ENCODE measurements around the gene PRPF40A. TPM values are rescaled to one million over a fixed set of nuclear protein-coding genes. Genes with fewer than 3 reads are reported as not detected.

PRPF40A gene
- total and polyA plus RNA-seq, 2 of the 8 experiments (the other 6 are each of a cell fraction or from before 2014, with no cell fraction given), result 85.5 to 176 TPM

- Histone ChIP-seq H3K27ac (ENCODE audit: low read depth, low read length) (no peak overlapping the region), H4K5ac (ENCODE audit: insufficient read length, low read depth, low read length) (no peak overlapping the region)
- TF ChIP-seq GABPA (IDR thresholded peaks at IDR 0.05; ENCODE audit: borderline replicate concordance, insufficient read depth, low read length), result no peak
- TF ChIP-seq HDAC6 (IDR thresholded peaks at IDR 0.05; ENCODE audit: low read depth, low read length), result no peak
- no peak for TF ChIP-seq ASH2L (IDR thresholded peaks at IDR 0.05; ENCODE audit: low read length)
- TF ChIP-seq, protein P1, sequence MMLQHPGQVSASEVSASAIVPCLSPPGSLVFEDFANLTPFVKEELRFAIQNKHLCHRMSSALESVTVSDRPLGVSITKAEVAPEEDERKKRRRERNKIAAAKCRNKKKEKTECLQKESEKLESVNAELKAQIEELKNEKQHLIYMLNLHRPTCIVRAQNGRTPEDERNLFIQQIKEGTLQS (IDR thresholded peaks at IDR 0.05; ENCODE audit: insufficient read depth, low read depth, low read length), result no peak
- TF ChIP-seq RBBP5 (IDR thresholded peaks at IDR 0.05; ENCODE audit: borderline replicate concordance, low read depth, low read length), result no peak
- TF ChIP-seq BRCA1 (IDR thresholded peaks at IDR 0.05; ENCODE audit: low read depth, low read length), result no peak
Measured at GRCh38 chr2:152622219-152622618, 95.0 kb downstream of the PRPF40A start.

More at GRCh38 chr2:152622219-152622618, 95.0 kb downstream of the PRPF40A start:
- H2BK15ac ChIP-seq (ENCODE audit: low read length), result no peak overlapping the region
- FAIRE-seq (no peak), DNase-seq (ENCODE audit: low read depth in 1 of 2, low spot score in 2 of 2) (no peak)
- H3K9me3 ChIP-seq (ENCODE audit: insufficient read depth in 2 of 2, low read depth in 1 of 2, low read length in 1 of 2), result no peaks in the 10 kb centered on the region
- H2AFZ ChIP-seq (ENCODE audit: low read length), result no peak overlapping the region
- no peaks in the 10 kb centered on the region for H3K27me3 ChIP-seq (replicated peaks in 1 of 4; ENCODE audit: control insufficient read depth in 3 of 4, extremely low read depth in 1 of 4, insufficient read depth in 3 of 4, low read length in 3 of 4)
- no peak overlapping the region for H4K8ac ChIP-seq (ENCODE audit: extremely low read depth, insufficient read depth, low read length)
- H2AK5ac ChIP-seq (ENCODE audit: low read depth, low read length), result no peak overlapping the region
- no peaks in the 10 kb centered on the region for H3K79me1 ChIP-seq (ENCODE audit: low read depth, low read length)
- ChIA-PET CTCF (ENCODE audit: partially characterized antibody) (no interaction called here), POLR2A (ENCODE audit: partially characterized antibody) (no interaction called here)
- WGBS, 2 experiments (ENCODE audit: extremely low coverage in 1 of 2, insufficient coverage in 1 of 2, insufficient read length in 1 of 2, insufficient replicate concordance in 2 of 2, low coverage in 1 of 2, low lambda C conversion rate in 2 of 2, missing lambda C conversion rate in 1 of 2), result 86% methylated on average over 3 of the region's 3 CpGs; no CpG with 5 or more reads in 1 of the 2 experiments
- H2BK20ac ChIP-seq (ENCODE audit: low read length), result no peak overlapping the region
- no peak overlapping the region for H3K14ac ChIP-seq (ENCODE audit: insufficient read length)
- no peaks in the 10 kb centered on the region for H3K23me2 ChIP-seq (ENCODE audit: low read depth, low read length)
- no peak overlapping the region for H3K56ac ChIP-seq (replicated peaks; ENCODE audit: insufficient read length, low read depth, low read length)
- peaks cover 6 to 37% (median 30%) of the 10 kb centered on the region in 4 experiments for H3K36me3 ChIP-seq (ENCODE audit: control insufficient read depth in 2 of 4, insufficient read depth in 4 of 4, low read length in 3 of 4)
- no peak overlapping the region for H3K9ac ChIP-seq (replicated peaks in 1 of 4; ENCODE audit: extremely low read depth in 1 of 4, low read depth in 3 of 4, low read length in 3 of 4)
- no peak overlapping the region for H3K4ac ChIP-seq (replicated peaks; ENCODE audit: insufficient read length, low read depth, low read length)
- H4K91ac ChIP-seq (replicated peaks; ENCODE audit: insufficient read length, low read length), result no peak overlapping the region
- H2BK5ac ChIP-seq (ENCODE audit: low read depth, low read length), result no peak overlapping the region
- H3K18ac ChIP-seq (ENCODE audit: extremely low read depth, low read length), result no peak overlapping the region
- H3K4me2 ChIP-seq (ENCODE audit: insufficient read depth in 1 of 2, low read depth in 2 of 2, low read length in 2 of 2), result no peak overlapping the region
- H3K4me3 ChIP-seq (ENCODE audit: extremely low read depth in 1 of 4, insufficient read depth in 2 of 4, low read depth in 3 of 4, low read length in 4 of 4), result no peak overlapping the region
- H3K79me2 ChIP-seq (ENCODE audit: control insufficient read depth in 1 of 2, insufficient read depth in 2 of 2, low read length in 2 of 2), result no peaks in the 10 kb centered on the region
- H3K23ac ChIP-seq (ENCODE audit: insufficient read length), result no peak overlapping the region
- no peaks in the 10 kb centered on the region for H4K20me1 ChIP-seq (replicated peaks in 1 of 2; ENCODE audit: control insufficient read depth in 1 of 2, insufficient read depth in 2 of 2, low read length in 2 of 2)
- no peak overlapping the region for H2BK120ac ChIP-seq (replicated peaks; ENCODE audit: low read depth, low read length)
- H3K4me1 ChIP-seq (replicated peaks in 1 of 4; ENCODE audit: control insufficient read depth in 3 of 4, insufficient read depth in 4 of 4, low read length in 3 of 4), result no peaks in the 10 kb centered on the region
- no peak overlapping the region for H2BK12ac ChIP-seq (ENCODE audit: low read depth, low read length)

Measured in H1 (cell line).